UCSD-AML1 (cell line): ENCODE results near the gene PTPRJ.
"Not testable (repeated sequence)": the region's sequence is repeated elsewhere in the genome, so short reads cannot be mapped to it uniquely, and the experiment has no call there.

Experiments used
- DNase-seq: peaks from one replicate; lab custom pipeline; 2025; ENCODE audit not compliant: unreplicated experiment; lab: John Stamatoyannopoulos, UW

Gene PTPRJ

GRCh38 chr11:48017105-48017830 lies 36.9 kb downstream of the PTPRJ start:
- no peak for DNase-seq

GRCh38 chr11:48017831-48018527 lies 37.6 kb downstream of the PTPRJ start:
- no peak for DNase-seq

GRCh38 chr11:48018528-48019216 lies 38.3 kb downstream of the PTPRJ start:
- no peak for DNase-seq

GRCh38 chr11:48019217-48019584 lies 38.8 kb downstream of the PTPRJ start:
- no peak for DNase-seq

- no peak for DNase-seq
Measured at GRCh38 chr11:48019595-48019994, 39.2 kb downstream of the PTPRJ start.

GRCh38 chr11:48020092-48020755 lies 39.9 kb downstream of the PTPRJ start:
- no peak for DNase-seq

- not testable (repeated sequence) for DNase-seq
Measured at GRCh38 chr11:48021201-48021820, 41.0 kb downstream of the PTPRJ start.

- no peak for DNase-seq
Measured at GRCh38 chr11:48022445-48022844, 42.1 kb downstream of the PTPRJ start.

GRCh38 chr11:48023608-48024007 lies 43.2 kb downstream of the PTPRJ start:
- not testable (repeated sequence) for DNase-seq

- no peak for DNase-seq
Measured at GRCh38 chr11:48024635-48025071, 44.3 kb downstream of the PTPRJ start.

GRCh38 chr11:48025293-48025983 lies 45.1 kb downstream of the PTPRJ start:
- DNase-seq, result no peak

- no peak for DNase-seq
Measured at GRCh38 chr11:48025984-48026340, 45.6 kb downstream of the PTPRJ start.

- DNase-seq, result no peak
Measured at GRCh38 chr11:48028914-48029680, 48.7 kb downstream of the PTPRJ start.

- DNase-seq, result no peak
Measured at GRCh38 chr11:48029681-48030290, 49.4 kb downstream of the PTPRJ start.

- DNase-seq, result no peak
Measured at GRCh38 chr11:48031602-48032001, 51.2 kb downstream of the PTPRJ start.

- no peak for DNase-seq
Measured at GRCh38 chr11:48032721-48033120, 52.4 kb downstream of the PTPRJ start.

- DNase-seq, result no peak
Measured at GRCh38 chr11:48033918-48034341, 53.6 kb downstream of the PTPRJ start.

- no peak for DNase-seq
Measured at GRCh38 chr11:48034926-48035871, 54.8 kb downstream of the PTPRJ start.
